HCT116 (cell line): ENCODE data around the gene IL3RA. TPM values are rescaled to one million over a fixed set of nuclear protein-coding genes. Genes with fewer than 3 reads are reported as not detected.

Experiments used
- ATAC-seq: fragments of 200-7000 bp; cut with Tn5 transposase; 2 replicates; pipeline ENCODE4 v1.9.1; 2020; ENCODE audit warnings: mild to moderate bottlenecking, moderate library complexity
- BruUV-seq: library from RNA; stranded (reverse); fragments of 400-500 nt; replicated peaks from 2 replicates; lab custom pipeline; 2021; lab: Mats Ljungman, UMichigan
- CTCF ChIA-PET: fragments of 300-600 bp; sonication (Branson Sonifier 250); formaldehyde crosslinking; loops from one replicate; lab custom pipeline; 2021; ENCODE audit warnings: antibody characterized with exemption; lab: Charles Lee
- POLR2A ChIA-PET: fragments of 300-600, 350-600 bp; sonication (Branson Sonifier 250); formaldehyde crosslinking; loops from one replicate; lab custom pipeline; 2021; ENCODE audit warnings: antibody characterized with exemption; lab: Charles Lee
- RAD21 ChIA-PET, 2 experiments: fragments of 300-600 bp; sonication (Branson Sonifier 250); formaldehyde crosslinking; loops; one replicate each; lab custom pipeline; 2023; ENCODE audit warnings: low total read pairs in 2 of 2; ENCODE audit not compliant: uncharacterized antibody in 2 of 2, unreplicated experiment in 2 of 2, low non-redundant PET in 1 of 2; lab: Charles Lee
- DNase-seq: peaks from one replicate; pipeline ENCODE4 v3.0.0-alpha.2; 2010; ENCODE audit warnings: low read depth, low spot score
- H2AFZ ChIP-seq: fragments of 200-600 bp; shearing (Covaris generic), sonication (generic); 2 replicates; pipeline ENCODE4 v1.6.1; 2017; ENCODE audit warnings: low read depth, mixed run types, mixed read lengths, antibody characterized with exemption, low read length; ENCODE audit not compliant: poor library complexity, severe bottlenecking
- H3K27ac ChIP-seq: 2 replicates; pipeline ENCODE4 v1.5.1; 2012; ENCODE audit warnings: low read depth, low read length
- H3K27me3 ChIP-seq: fragments of 200-600 bp; sonication (generic); 2 replicates; pipeline ENCODE4 v1.6.1; 2016; ENCODE audit warnings: mixed run types, low read length, mixed read lengths; ENCODE audit not compliant: insufficient read depth
- H3K36me3 ChIP-seq, 2 experiments: fragments of 200-500 bp in 1 of 2; fragments of 200-600 bp in 1 of 2; sonication (Bioruptor generic) in 1 of 2; sonication (generic) in 1 of 2; 2 replicates each; pipeline versions ENCODE4 v1.5.1 to v1.6.1; 2014 to 2016; ENCODE audit warnings: low read length in 2 of 2, inconsistent platforms in 1 of 2, mixed read lengths in 1 of 2, mixed run types in 1 of 2; ENCODE audit not compliant: insufficient read depth in 2 of 2, control insufficient read depth in 1 of 2
- H3K4me1 ChIP-seq, 2 experiments: fragments of 200-600 bp in 1 of 2; sonication (generic) in 1 of 2; 2 replicates each; pipeline versions ENCODE4 v1.5.1 to v1.6.1; 2012 to 2017; ENCODE audit warnings: low read length in 2 of 2, inconsistent platforms in 1 of 2, mild to moderate bottlenecking in 1 of 2, mixed read lengths in 1 of 2, mixed run types in 1 of 2, moderate library complexity in 1 of 2; ENCODE audit not compliant: insufficient read depth in 2 of 2, control insufficient read depth in 1 of 2
- H3K4me2 ChIP-seq: fragments of 200-600 bp; sonication (generic); 2 replicates; pipeline ENCODE4 v1.6.1; 2017; ENCODE audit warnings: mixed run types, low read length, mixed read lengths
- H3K4me3 ChIP-seq, 2 experiments: fragments of 200-600 bp in 1 of 2; sonication (generic) in 1 of 2; replicated peaks in 1 of 2; 2 replicates each; pipeline ENCODE4 v1.5.1; 2011 to 2016; ENCODE audit warnings: low read length in 2 of 2, control low read depth in 1 of 2, low read depth in 1 of 2, mild to moderate bottlenecking in 1 of 2, mixed read lengths in 1 of 2, mixed run types in 1 of 2
- H3K79me2 ChIP-seq: fragments of 200-600 bp; sonication (generic); 2 replicates; pipeline ENCODE4 v1.6.1; 2017; ENCODE audit warnings: mild to moderate bottlenecking, mixed run types, low read length, moderate library complexity, mixed read lengths; ENCODE audit not compliant: insufficient read depth
- H3K9ac ChIP-seq: fragments of 200-600 bp; sonication (generic); 2 replicates; pipeline ENCODE4 v1.6.1; 2016; ENCODE audit warnings: low read length, mixed read lengths
- H3K9me2 ChIP-seq: fragments of 200-600 bp; sonication (generic), shearing (Covaris generic); 2 replicates; pipeline ENCODE4 v1.6.1; 2017; ENCODE audit warnings: mixed run types, mild to moderate bottlenecking, moderate library complexity; ENCODE audit not compliant: insufficient read depth
- H3K9me3 ChIP-seq, 2 experiments: fragments of 200-500 bp in 1 of 2; fragments of 200-600 bp in 1 of 2; sonication (Bioruptor generic) in 1 of 2; sonication (generic) in 1 of 2; 2 replicates each; pipeline ENCODE4 v1.6.1; 2014 to 2017; ENCODE audit warnings: low read length in 2 of 2, mixed read lengths in 2 of 2, inconsistent platforms in 1 of 2, low read depth in 1 of 2, mild to moderate bottlenecking in 1 of 2, mixed run types in 1 of 2, moderate library complexity in 1 of 2; ENCODE audit not compliant: control insufficient read depth in 1 of 2, insufficient read depth in 1 of 2
- H4K20me1 ChIP-seq: fragments of 200-600 bp; sonication (generic), shearing (Covaris generic); 2 replicates; pipeline ENCODE4 v1.6.1; 2017; ENCODE audit warnings: mixed run types, mild to moderate bottlenecking, moderate library complexity; ENCODE audit not compliant: insufficient read depth
- ATF3 ChIP-seq: IDR thresholded peaks from 2 replicates; pipeline ENCODE4 v1.6.1; 2012
- CEBPB ChIP-seq: IDR thresholded peaks from 2 replicates; pipeline ENCODE4 v1.6.1; 2012; ENCODE audit warnings: low read depth
- CTCF ChIP-seq, 3 experiments: fragments of 200-600 bp in 1 of 3; sonication (generic) in 1 of 3; IDR thresholded peaks in 2 of 3; conservative IDR thresholded peaks in 1 of 3; 2 replicates each; pipeline ENCODE4 v1.5.1; 2012 to 2017; ENCODE audit warnings: low read depth in 2 of 3, low read length in 2 of 3, antibody characterized with exemption in 1 of 3, borderline replicate concordance in 1 of 3, control low read depth in 1 of 3, mild to moderate bottlenecking in 1 of 3, mixed read lengths in 1 of 3, mixed run types in 1 of 3, moderate library complexity in 1 of 3; ENCODE audit not compliant: insufficient read depth in 1 of 3
- EGR1 ChIP-seq: IDR thresholded peaks from 2 replicates; pipeline ENCODE4 v1.6.1; 2012; ENCODE audit warnings: low read depth
- ELF1 ChIP-seq: IDR thresholded peaks from 2 replicates; pipeline ENCODE4 v1.6.1; 2012; ENCODE audit warnings: low read depth, borderline replicate concordance
- EZH2 ChIP-seq: fragments of 200-600 bp; sonication (generic); IDR thresholded peaks from 2 replicates; pipeline ENCODE4 v1.6.1; 2017; ENCODE audit warnings: antibody characterized with exemption, mixed run types
- EZH2phosphoT487 ChIP-seq: fragments of 200-600 bp; IDR thresholded peaks from 2 replicates; pipeline ENCODE4 v1.6.1; 2018; ENCODE audit warnings: antibody characterized with exemption, borderline replicate concordance
- FOSL1 ChIP-seq: IDR thresholded peaks from 2 replicates; pipeline ENCODE4 v1.6.1; 2012; ENCODE audit warnings: low read depth
- JUND ChIP-seq: IDR thresholded peaks from 2 replicates; pipeline ENCODE4 v1.6.1; 2012
- MAX ChIP-seq: IDR thresholded peaks from 2 replicates; pipeline ENCODE4 v1.6.1; 2012
- RAD21 ChIP-seq: IDR thresholded peaks from 2 replicates; pipeline ENCODE4 v1.6.1; 2012; ENCODE audit warnings: low read depth, mild to moderate bottlenecking
- SIN3A ChIP-seq: IDR thresholded peaks from 2 replicates; pipeline ENCODE4 v1.6.1; 2012; ENCODE audit warnings: low read depth
- SP1 ChIP-seq: IDR thresholded peaks from 2 replicates; pipeline ENCODE4 v1.6.1; 2012; ENCODE audit warnings: low read depth
- SRF ChIP-seq: IDR thresholded peaks from 2 replicates; pipeline ENCODE4 v1.6.1; 2012; ENCODE audit warnings: low read depth
- YY1 ChIP-seq: IDR thresholded peaks from 2 replicates; pipeline ENCODE4 v1.6.1; 2011; ENCODE audit warnings: low read length, low read depth, moderate library complexity, mild to moderate bottlenecking; ENCODE audit not compliant: insufficient replicate concordance; ENCODE audit errors: extremely low read depth
- ZFX ChIP-seq: fragments of 450-650 bp; IDR thresholded peaks from 2 replicates; pipeline ENCODE4 v1.6.1; 2017
- ZNF274 ChIP-seq: fragments of 200-500 bp; sonication (Bioruptor generic); IDR thresholded peaks from 2 replicates; pipeline ENCODE4 v1.6.1; 2014; ENCODE audit warnings: mild to moderate bottlenecking, low read depth, low read length, inconsistent platforms
- intact Hi-C: fragments of 100-400 bp; cut with micrococcal nuclease; formaldehyde crosslinking; loops from 2 replicates; pipeline ENCODE4 v1.10.0; 2022
- total RNA-seq: library from RNA; stranded (reverse); gene quantifications from one replicate; pipeline ENCODE4 v1.2.1, GENCODE V29; 2021; ENCODE audit not compliant: unreplicated experiment

The IL3RA gene
- total RNA-seq, 1 experiment from 2014 or later, result not detected

GRCh38 chrX:1424147-1424851 is 87.7 kb downstream of the IL3RA start:
- no peak overlapping the region for H2AFZ ChIP-seq
- ATAC-seq (no peak), DNase-seq (no peak)
- no peak overlapping the region for H3K9ac ChIP-seq
- ChIA-PET CTCF (no interaction called here), RAD21 (no interaction called here), POLR2A (no interaction called here)
- H3K27me3 ChIP-seq, result no peaks in the 10 kb centered on the region
- H3K9me3 ChIP-seq, result peaks cover 0 to 5% of the 10 kb centered on the region in 2 experiments; a peak in 1 of 4 replicates
- H3K4me1 ChIP-seq, result no peaks in the 10 kb centered on the region
- no peaks in the 10 kb centered on the region for H4K20me1 ChIP-seq
- H3K79me2 ChIP-seq, result no peaks in the 10 kb centered on the region
- no peaks in the 10 kb centered on the region for H3K9me2 ChIP-seq
- no peak overlapping the region for H3K27ac ChIP-seq
- no peak overlapping the region for H3K4me2 ChIP-seq
- H3K4me3 ChIP-seq, result no peak overlapping the region
- no peak for TF ChIP-seq EZH2phosphoT487
- no peak for TF ChIP-seq MAX
- TF ChIP-seq FOSL1, result no peak
- no peak for TF ChIP-seq ZNF274
- TF ChIP-seq EZH2, result no peak
- TF ChIP-seq SP1, result no peak
- no peak for TF ChIP-seq ATF3
- TF ChIP-seq ZFX, result no peak
- no peak for TF ChIP-seq ELF1
- peaks cover 2 to 36% of the 10 kb centered on the region in 2 experiments; a peak in 3 of 4 replicates for H3K36me3 ChIP-seq
- intact Hi-C loops, result no loop called here
- no TSS peak for BruUV-seq

GRCh38 chrX:1425381-1425780 is 88.8 kb downstream of the IL3RA start:
- Histone ChIP-seq H3K27me3 (no peaks in the 10 kb centered on the region), H2AFZ (no peak overlapping the region), H3K4me2 (no peak overlapping the region), H3K36me3 (peaks cover 2 to 36% of the 10 kb centered on the region in 2 experiments; a peak in 3 of 4 replicates), H3K9me3 (peaks cover 0 to 5% of the 10 kb centered on the region in 2 experiments; a peak in 1 of 4 replicates), H3K4me3 (no peak overlapping the region), H3K9me2 (no peaks in the 10 kb centered on the region), H3K4me1 (no peaks in the 10 kb centered on the region), H3K9ac (no peak overlapping the region), H3K27ac (no peak overlapping the region), H4K20me1 (no peaks in the 10 kb centered on the region), H3K79me2 (no peaks in the 10 kb centered on the region)
- ChIA-PET CTCF (no interaction called here), RAD21 (no interaction called here), POLR2A (no interaction called here)
- TF ChIP-seq SRF (no peak), SIN3A (no peak), EZH2phosphoT487 (no peak), FOSL1 (no peak), CTCF (IDR thresholded peaks at IDR 0.05 in 2 of 3, conservative IDR thresholded peaks at IDR 0.05 in 1 of 3; ENCODE audit: borderline replicate concordance in 1 of 3, insufficient read depth in 1 of 3, low read depth in 2 of 3, low read length in 2 of 3) (no peak), SP1 (no peak), ZFX (no peak), RAD21 (no peak), ATF3 (no peak), MAX (no peak), JUND (no peak), YY1 (no peak), EGR1 (no peak), EZH2 (no peak), ELF1 (no peak), CEBPB (no peak)
- no TSS peak for BruUV-seq
- DNase-seq (no peak), ATAC-seq (no peak)
- intact Hi-C loops, result no loop called here
